MCF 10A (cell line): ENCODE results near the gene TMEM40. TPM values are rescaled to one million over a fixed set of nuclear protein-coding genes. Genes with fewer than 3 reads are reported as not detected.

ENCODE experiments used
- BruUV-seq: library from RNA; stranded (reverse); fragments of 400-500 nt; replicated peaks from 2 replicates; lab custom pipeline; 2021; lab: Mats Ljungman, UMichigan
- CTCF ChIA-PET: fragments of 300-600 bp; sonication (Branson Sonifier 250); formaldehyde crosslinking; extraction: SDS; loops from one replicate; lab custom pipeline; 2021; ENCODE audit warnings: antibody characterized with exemption, inconsistent platforms; lab: Yijun Ruan, JAX
- POLR2A ChIA-PET: fragments of 300-600, 350-650 bp; sonication (Branson Sonifier 250); formaldehyde crosslinking; extraction: SDS; loops from one replicate; lab custom pipeline; 2020; ENCODE audit warnings: antibody characterized with exemption, inconsistent platforms; lab: Yijun Ruan, JAX
- DNase-seq: peaks from one replicate; pipeline ENCODE4 v3.0.0-alpha.2; 2018; ENCODE audit not compliant: unreplicated experiment
- H3K27ac Mint-ChIP-seq: one replicate; pipeline ENCODE4 v1.8.0; 2022; ENCODE audit warnings: mild to moderate bottlenecking, low read depth, mixed read lengths; ENCODE audit not compliant: unreplicated experiment
- H3K27me3 Mint-ChIP-seq: one replicate; pipeline ENCODE4 v1.8.0; 2022; ENCODE audit warnings: mixed read lengths; ENCODE audit not compliant: insufficient read depth, unreplicated experiment
- H3K36me3 Mint-ChIP-seq: one replicate; pipeline ENCODE4 v1.8.0; 2022; ENCODE audit warnings: mild to moderate bottlenecking, moderate library complexity, mixed read lengths; ENCODE audit not compliant: insufficient read depth, unreplicated experiment
- H3K4me1 Mint-ChIP-seq: one replicate; pipeline ENCODE4 v1.8.0; 2022; ENCODE audit warnings: mixed read lengths; ENCODE audit not compliant: insufficient read depth, unreplicated experiment
- H3K4me3 Mint-ChIP-seq: one replicate; pipeline ENCODE4 v1.8.0; 2022; ENCODE audit warnings: mild to moderate bottlenecking, moderate library complexity, mixed read lengths; ENCODE audit not compliant: unreplicated experiment
- H3K9me3 Mint-ChIP-seq: one replicate; pipeline ENCODE4 v1.8.0; 2022; ENCODE audit warnings: mixed read lengths; ENCODE audit not compliant: unreplicated experiment
- intact Hi-C: fragments of 100-400 bp; cut with micrococcal nuclease; formaldehyde crosslinking; loops from 2 replicates; pipeline ENCODE4 v1.14.1; 2022
- total RNA-seq: library from RNA; stranded (reverse); gene quantifications from 2 replicates; pipeline ENCODE4 v1.2.3, GENCODE V29; 2022
- TF ChIP-seq, protein P1 (sequence below): fragments of 200-600 bp; IDR thresholded peaks from one replicate; pipeline ENCODE4 v1.8.0; 2022; ENCODE audit warnings: antibody characterized with exemption, mild to moderate bottlenecking; ENCODE audit not compliant: unreplicated experiment

The TMEM40 gene
- total RNA-seq, 1 experiment from 2014 or later = 58.4 TPM

GRCh38 chr3:12807066-12807465 lies 48.0 kb upstream of the TMEM40 start:
- BruUV-seq = no TSS peak
- TF ChIP-seq, protein P1, sequence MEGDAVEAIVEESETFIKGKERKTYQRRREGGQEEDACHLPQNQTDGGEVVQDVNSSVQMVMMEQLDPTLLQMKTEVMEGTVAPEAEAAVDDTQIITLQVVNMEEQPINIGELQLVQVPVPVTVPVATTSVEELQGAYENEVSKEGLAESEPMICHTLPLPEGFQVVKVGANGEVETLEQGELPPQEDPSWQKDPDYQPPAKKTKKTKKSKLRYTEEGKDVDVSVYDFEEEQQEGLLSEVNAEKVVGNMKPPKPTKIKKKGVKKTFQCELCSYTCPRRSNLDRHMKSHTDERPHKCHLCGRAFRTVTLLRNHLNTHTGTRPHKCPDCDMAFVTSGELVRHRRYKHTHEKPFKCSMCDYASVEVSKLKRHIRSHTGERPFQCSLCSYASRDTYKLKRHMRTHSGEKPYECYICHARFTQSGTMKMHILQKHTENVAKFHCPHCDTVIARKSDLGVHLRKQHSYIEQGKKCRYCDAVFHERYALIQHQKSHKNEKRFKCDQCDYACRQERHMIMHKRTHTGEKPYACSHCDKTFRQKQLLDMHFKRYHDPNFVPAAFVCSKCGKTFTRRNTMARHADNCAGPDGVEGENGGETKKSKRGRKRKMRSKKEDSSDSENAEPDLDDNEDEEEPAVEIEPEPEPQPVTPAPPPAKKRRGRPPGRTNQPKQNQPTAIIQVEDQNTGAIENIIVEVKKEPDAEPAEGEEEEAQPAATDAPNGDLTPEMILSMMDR = no peak
- intact Hi-C loops = no loop called here
- ChIA-PET POLR2A (no interaction called here), CTCF (interaction anchor here (1.7 to 4.5 kb wide), 2 partner anchors 8 to 99 kb away, joined by 5 to 22 read pairs; no protein-coding TSS in a partner anchor)
- no peak for DNase-seq
- Mint-ChIP-seq H3K27me3 (no peaks in the 10 kb centered on the region), H3K4me1 (no peaks in the 10 kb centered on the region), H3K9me3 (no peaks in the 10 kb centered on the region), H3K4me3 (no peak overlapping the region), H3K36me3 (peaks cover 5% of the 10 kb centered on the region), H3K27ac (no peak overlapping the region)

GRCh38 chr3:12803371-12803770 lies 44.3 kb upstream of the TMEM40 start:
- Mint-ChIP-seq H3K4me1 (no peaks in the 10 kb centered on the region), H3K36me3 (peaks cover 4% of the 10 kb centered on the region), H3K27ac (no peak overlapping the region), H3K9me3 (no peaks in the 10 kb centered on the region), H3K27me3 (no peaks in the 10 kb centered on the region), H3K4me3 (no peak overlapping the region)
- no peak for DNase-seq
- TF ChIP-seq, protein P1 = no peak
- ChIA-PET POLR2A (no interaction called here), CTCF (interaction anchor here (1.2 kb wide), 1 partner anchor 224 kb away, joined by 5 read pairs; no protein-coding TSS in a partner anchor)
- no TSS peak for BruUV-seq
- intact Hi-C loops = no loop called here

- H3K27ac Mint-ChIP-seq = no peak overlapping the region
- TF ChIP-seq, protein P1 = no peak
Measured at GRCh38 chr3:12799525-12800440, 40.7 kb upstream of the TMEM40 start.

DNA sequence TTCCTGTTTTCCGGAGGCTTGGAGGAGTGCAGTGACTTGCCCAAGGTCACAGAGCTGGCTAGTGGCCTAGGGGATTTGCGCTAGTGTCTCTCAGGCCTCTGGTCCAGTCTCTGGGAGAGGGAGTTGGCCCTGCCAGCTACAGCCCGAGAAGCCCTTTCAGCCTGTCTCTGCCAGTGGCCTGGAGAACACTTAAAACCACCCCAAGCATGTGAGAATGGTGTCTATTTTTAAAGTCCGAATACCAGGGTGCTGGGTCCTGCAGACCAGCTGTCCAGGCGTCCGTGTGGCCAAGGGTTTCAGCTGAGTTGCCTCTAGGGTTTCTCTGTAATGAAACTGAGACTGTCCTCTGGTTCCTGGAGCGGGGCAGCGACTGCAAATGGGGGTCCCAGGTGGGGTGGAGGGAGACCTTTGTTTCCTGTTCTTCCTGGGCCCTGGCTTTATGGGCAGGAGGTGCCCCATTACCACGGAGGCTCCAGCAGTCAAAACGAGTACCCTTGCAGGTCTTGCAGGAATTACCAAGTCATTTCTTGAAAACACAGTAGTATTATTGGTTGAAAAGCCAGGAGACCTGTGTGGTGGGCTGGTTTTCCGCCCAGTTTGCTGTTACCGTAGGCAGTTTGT lies 39.6 kb upstream of the TMEM40 start:
- Mint-ChIP-seq H3K4me1 (no peaks in the 10 kb centered on the region), H3K4me3 (no peak overlapping the region), H3K36me3 (no peaks in the 10 kb centered on the region), H3K27me3 (no peaks in the 10 kb centered on the region), H3K9me3 (no peaks in the 10 kb centered on the region), H3K27ac (no peak overlapping the region)
- intact Hi-C loops = no loop called here
- DNase-seq = no peak
- CTCF ChIA-PET = interaction anchor here (0.6 to 1.8 kb wide), 5 partner anchors 9 to 186 kb away, joined by 3 to 8 read pairs (median 3); no protein-coding TSS in a partner anchor
- BruUV-seq = no TSS peak
- TF ChIP-seq, protein P1 = no peak
- POLR2A ChIA-PET = no interaction called here

More at GRCh38 chr3:12799525-12800440, 40.7 kb upstream of the TMEM40 start:
- DNase-seq = no peak
- Mint-ChIP-seq H3K27me3 (no peaks in the 10 kb centered on the region), H3K4me3 (no peak overlapping the region), H3K9me3 (no peaks in the 10 kb centered on the region), H3K4me1 (no peaks in the 10 kb centered on the region), H3K36me3 (no peaks in the 10 kb centered on the region)
- ChIA-PET CTCF (interaction anchor here (0.6 to 1.8 kb wide), 5 partner anchors 8 to 94 kb away, joined by 3 to 8 read pairs (median 3); no protein-coding TSS in a partner anchor), POLR2A (no interaction called here)
- no TSS peak for BruUV-seq
- intact Hi-C loops = no loop called here
